GM18909 (cell line): ENCODE measurements around the gene DNPH1.

Experiments
- ATAC-seq: cut with Tn5 transposase; IDR thresholded peaks from one replicate; pipeline ENCODE4 v1.9.1; 2021; ENCODE audit warnings: mild to moderate bottlenecking; ENCODE audit not compliant: unreplicated experiment, poor library complexity

Gene DNPH1

DNA sequence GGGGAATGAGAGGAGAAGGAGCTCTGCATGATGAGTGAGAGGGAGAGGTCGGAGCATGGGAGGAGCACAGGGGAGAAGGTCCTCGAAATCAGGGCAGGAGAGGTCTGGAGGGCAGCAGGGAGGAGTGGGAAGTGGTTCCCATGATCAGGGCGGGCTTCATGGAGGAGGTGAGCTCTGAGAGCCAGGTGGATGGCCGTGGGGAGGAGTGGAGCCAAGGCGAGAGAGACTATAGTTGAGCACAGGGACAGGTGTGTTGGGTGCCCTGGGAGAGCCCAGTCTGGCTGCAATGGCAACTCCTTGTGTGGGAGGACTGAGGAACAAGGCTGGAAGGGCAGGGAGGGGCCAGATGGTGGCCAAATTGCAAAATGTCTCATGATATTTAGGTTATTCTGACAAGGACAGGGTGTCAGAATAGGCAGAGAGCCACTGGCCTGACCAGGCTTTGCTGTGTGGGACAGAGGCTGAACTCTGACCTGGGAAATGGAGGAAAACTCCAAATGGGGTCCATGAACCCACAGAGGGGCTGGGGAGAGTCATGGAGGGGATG is 35.4 kb upstream of the DNPH1 start:
- ATAC-seq = no peak

DNA sequence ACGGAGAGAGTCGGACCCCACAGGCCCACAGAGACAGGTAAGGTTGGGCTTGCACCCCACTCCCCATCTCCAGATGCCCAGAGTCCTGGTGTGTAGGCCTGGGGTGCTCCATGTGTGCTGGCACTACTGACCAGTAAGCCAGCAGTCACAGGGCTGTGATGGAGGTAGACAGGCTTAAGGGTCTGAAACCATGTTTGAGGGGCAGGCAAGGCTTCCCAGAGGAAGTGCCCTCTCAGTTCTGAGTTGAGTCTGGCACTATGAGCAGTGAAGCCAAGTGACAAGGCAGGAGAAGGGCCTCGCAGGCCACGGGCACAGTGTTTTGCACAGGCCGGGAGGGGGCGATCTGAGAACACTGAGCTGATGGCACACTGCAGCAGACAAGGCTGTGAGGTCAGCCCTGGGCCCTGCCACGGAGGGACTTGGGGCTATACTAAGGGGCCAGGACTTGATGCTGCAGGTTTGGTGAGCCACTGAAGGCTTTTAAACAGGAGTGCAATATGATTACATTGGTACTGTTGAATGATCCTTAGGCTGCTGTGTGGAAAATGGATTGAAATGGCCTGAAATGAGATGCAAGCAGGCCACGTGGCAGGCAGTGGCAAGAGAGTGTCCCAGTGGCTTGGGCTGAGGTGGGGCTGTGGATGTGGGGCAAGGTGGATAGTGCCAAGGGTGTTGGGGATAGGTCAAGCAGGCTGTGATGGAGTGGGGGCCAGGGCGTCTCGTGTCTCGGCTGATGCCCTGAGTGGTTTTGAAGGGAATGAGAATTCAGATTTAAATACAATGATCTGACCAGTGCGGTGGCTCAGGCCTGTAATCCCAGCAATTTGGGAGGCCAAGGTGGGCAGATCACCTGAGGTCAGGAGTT is 34.3 kb upstream of the DNPH1 start:
- ATAC-seq = peak; percentile 76

- no peak for ATAC-seq
Observed at GRCh38 chr6:43262780-43263313, 33.6 kb upstream of the DNPH1 start.

- ATAC-seq = no peak
Observed at GRCh38 chr6:43262000-43262779, 32.9 kb upstream of the DNPH1 start.

DNA sequence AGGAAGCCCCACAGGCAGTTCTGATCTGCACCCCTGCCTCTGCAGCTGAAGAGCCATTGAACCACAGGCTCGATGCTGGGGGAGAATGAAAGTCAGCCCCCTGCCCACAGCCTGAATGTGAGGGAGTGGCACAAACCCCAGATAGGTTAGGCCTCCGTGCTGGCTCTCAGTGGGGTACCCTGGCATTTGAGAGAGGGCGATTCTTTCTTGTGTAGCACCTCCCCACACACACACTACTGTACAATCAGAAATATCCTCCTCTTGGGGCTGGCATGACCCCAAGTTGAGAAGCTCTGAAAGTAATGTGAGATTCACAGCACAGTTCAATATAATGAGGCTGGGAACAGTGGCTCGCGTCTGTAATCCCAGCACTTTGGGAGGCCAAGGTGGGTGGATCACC is 31.9 kb upstream of the DNPH1 start:
- ATAC-seq = no peak

DNA sequence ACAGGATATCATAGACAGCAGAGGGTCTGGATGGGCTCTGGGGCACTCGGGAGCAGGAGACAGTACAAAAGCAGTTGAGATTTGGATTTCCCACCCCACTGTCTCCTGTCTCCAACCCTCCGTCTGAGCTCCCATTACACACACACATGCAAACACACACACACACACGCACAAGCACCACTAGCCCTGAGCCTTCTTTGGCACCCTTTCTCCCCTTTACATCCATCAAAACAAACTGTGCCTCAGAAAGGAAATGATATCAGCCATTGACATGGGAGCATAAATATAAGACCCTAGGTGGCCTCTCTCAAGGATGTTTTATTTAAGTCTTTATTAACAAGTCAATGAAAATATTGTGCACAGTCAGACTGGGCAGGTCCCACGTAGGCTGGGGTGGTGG is 31.5 kb upstream of the DNPH1 start:
- no peak for ATAC-seq

DNA sequence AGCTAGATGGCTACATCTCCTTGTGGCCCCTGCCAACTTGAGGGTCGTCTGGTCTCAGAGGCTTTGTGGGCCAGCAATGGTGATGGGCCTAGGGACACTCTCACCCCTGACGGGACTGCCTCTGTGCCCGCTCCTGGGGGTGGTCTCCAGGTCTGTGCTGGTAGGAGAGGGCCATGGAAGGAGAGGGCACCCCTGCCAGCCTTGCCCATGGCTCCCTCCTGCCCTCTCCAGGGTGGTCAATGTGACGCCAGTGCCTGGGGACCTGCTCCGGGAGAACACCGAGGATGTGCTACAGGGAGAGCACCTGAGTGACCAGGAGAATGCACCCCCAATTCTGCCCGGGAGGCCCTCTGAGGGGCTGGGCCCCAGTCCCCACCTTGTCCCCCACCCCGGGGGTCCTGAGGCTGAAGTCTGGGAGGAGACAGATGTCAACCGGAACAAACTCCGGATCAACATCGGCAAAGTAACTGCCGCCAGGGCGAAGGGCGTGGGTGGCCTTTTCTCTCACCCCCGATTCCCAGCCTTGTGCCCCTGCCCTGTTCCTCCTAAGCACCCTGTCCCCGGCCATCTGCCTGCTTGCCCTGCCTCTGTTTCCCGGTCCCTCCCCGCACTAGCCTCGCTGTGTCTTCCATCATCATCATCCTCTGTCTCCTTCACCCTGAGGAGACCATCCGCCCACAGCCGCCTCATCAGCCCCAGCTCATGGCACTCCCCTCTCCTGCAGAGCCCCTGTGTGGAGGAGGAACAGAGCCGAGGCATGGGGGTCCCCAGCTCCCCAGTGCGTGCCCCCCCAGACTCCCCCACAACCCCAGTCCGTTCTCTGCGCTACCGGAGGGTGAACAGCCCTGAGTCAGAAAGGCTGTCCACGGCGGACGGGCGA is 29.8 kb upstream of the DNPH1 start:
- no peak for ATAC-seq

DNA sequence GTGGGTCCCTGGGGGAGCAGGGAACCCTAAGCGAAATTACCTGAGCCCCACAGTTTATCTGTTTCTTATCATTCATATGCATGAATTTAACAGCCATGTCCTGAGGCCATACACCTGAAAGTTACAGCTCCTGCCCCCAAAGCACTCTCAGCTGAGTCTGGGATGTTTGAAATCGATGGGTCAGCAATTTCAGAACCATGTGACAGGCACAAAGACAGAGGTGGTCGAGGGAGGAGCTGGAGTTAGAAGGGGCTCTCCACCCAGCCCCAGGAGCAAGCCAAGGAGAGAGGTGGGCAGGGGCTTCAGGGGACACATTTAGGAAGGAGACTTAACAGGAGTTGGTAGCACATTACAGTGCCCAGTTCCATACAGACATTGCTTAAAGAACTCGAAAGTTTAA is 28.9 kb upstream of the DNPH1 start:
- no peak for ATAC-seq

GRCh38 chr6:43257367-43258145 is 28.3 kb upstream of the DNPH1 start:
- no peak for ATAC-seq

DNA sequence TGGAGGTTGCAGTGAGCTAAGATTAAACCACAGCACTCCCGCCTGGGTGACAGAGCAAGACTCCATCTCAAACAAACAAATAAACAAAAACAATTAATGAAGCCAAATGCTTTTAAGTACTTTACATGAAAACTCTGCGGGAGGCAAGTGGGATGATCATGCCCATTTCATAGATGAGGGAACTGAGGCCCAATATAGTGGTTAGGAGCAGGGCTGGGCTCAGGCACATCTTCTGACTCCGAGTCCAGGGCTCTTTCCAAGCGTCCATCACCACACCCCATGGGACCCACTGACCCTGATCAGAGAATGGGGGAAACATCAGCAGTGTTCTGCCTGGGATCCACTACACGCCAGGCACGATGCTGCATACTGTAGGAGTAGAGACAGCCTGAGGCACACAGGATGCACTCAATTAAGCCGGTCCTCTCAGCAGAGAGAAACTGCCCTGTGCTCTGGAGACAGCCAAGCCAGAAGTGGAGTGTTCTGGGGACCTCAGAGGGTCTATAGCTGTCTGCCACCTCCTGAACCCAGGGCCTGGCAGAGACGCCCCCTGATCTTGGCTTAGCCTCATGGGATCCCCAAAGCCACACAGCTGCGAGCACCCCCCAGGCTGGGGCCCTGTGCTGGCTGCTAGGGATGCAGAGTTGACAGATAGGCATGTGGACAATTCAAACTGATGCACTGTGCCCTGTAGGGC is 27.5 kb upstream of the DNPH1 start:
- no peak for ATAC-seq

GRCh38 chr6:43255408-43256054 is 26.2 kb upstream of the DNPH1 start:
- no peak for ATAC-seq

DNA sequence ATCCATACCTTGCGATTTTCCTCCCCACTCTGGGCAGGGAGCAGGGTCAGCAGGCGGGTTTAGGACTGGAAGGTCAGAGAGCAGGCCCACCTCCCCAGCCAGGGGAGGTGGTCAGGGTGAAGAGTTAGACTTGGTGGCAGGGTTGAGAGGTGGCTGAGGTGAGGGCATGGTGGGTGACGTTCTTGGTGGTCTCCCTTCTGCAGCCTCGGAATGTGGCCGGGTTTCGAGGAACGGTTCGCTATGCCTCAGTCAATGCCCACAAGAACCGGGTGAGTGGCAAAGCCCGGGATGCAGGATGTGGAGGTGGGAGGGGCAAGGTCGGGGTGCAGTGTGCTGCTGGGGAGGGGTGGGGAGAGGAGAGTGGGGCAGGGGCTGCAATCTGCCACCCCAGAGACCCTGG is 25.6 kb upstream of the DNPH1 start:
- ATAC-seq = no peak

GRCh38 chr6:43254138-43254817 is 25.0 kb upstream of the DNPH1 start:
- ATAC-seq = no peak

DNA sequence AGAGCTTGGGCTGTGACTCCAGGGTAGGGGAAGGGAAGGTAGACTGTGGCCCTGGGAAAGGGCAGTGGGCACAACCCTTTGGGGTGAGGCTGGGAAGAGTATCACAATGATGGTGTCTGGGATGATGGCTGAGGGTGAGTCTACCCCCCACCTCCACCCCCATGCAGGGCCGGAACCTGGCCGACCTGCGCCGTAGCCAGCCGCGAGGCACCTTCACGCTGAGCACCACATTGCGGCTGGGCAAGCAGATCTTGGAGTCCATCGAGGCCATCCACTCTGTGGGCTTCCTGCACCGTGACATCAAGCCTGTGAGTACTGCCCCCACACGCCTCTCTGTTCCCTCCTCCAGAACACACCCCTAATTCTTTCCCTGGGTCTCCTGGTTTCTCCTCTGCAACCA is 24.1 kb upstream of the DNPH1 start:
- no peak for ATAC-seq

- ATAC-seq = no peak
Observed at GRCh38 chr6:43250992-43251373, 21.7 kb upstream of the DNPH1 start.

DNA sequence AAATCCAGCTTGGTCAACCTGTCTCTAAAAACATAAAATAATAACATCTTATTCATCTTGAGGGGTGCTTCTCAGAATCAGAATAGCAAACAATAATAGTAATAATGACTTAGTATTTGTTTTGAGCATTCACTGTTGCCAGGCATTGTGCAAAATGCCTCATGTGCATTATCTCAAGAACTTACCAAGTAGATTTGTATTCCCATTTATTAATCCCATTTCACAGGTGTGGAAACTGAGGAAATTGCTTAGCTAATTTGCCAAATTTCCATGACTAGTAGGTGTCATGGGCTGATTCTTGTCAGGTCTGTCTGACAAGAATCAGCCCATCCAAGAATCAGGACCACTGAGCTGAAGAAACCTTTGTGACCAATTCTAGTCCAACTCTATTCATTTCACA is 19.5 kb upstream of the DNPH1 start:
- no peak for ATAC-seq

DNA sequence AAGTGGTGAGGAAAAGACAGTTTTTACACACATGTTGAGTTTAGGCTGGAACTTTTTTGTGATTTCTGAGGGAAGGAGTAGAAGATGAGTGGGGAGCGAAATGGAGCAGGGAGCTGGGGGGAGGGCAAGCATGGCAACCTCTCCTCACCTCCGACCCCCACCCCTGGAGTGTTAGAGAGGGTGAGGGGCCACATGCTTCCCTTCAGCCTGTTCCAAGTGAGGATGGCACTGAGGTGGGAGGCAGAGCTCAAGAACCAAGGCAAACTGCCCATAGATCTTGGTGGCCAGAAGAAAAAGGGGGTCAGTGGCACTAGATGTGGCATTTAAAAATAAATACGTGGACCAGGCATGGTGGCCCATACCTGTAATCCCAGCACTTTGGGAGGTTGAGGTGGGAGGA is 18.8 kb upstream of the DNPH1 start:
- ATAC-seq = no peak
